Testis (tissue), 3 donors: ENCODE measurements around the gene ARL5C. TPM values are rescaled to one million over a fixed set of nuclear protein-coding genes. Genes with fewer than 3 reads are reported as not detected.

Experiments
- DNase-seq: peaks from one replicate; pipeline ENCODE4 v3.0.0-alpha.2; 2019
- H3K27ac ChIP-seq, 2 donors: fragments of 200-600 bp; sonication (generic); one replicate each; pipeline ENCODE4 v1.5.1; 2019
- H3K27me3 ChIP-seq: fragments of 200-600 bp; sonication (generic); one replicate; pipeline ENCODE4 v1.5.1; 2019
- H3K36me3 ChIP-seq: fragments of 200-600 bp; sonication (generic); one replicate; pipeline ENCODE4 v1.5.1; 2017; ENCODE audit warnings: low read depth; ENCODE audit errors: missing control alignments
- H3K4me1 ChIP-seq: fragments of 200-600 bp; sonication (generic); one replicate; pipeline ENCODE4 v1.5.1; 2019
- H3K4me3 ChIP-seq, 2 donors: fragments of 200-600 bp; sonication (generic); one replicate each; pipeline ENCODE4 v1.5.1; 2017 to 2019
- H3K9me3 ChIP-seq: fragments of 200-600 bp; sonication (generic); one replicate; pipeline ENCODE4 v1.5.1; 2017
- CTCF ChIP-seq, 3 experiments: fragments of 450-650 bp in 2 of 3; fragments of 200-600 bp in 1 of 3; sonication (generic) in 1 of 3; IDR thresholded peaks; one replicate each; pipeline ENCODE4 v1.5.1; 2016 to 2019; ENCODE audit warnings: antibody characterized with exemption in 3 of 3, mild to moderate bottlenecking in 2 of 3, moderate library complexity in 1 of 3
- POLR2A ChIP-seq: fragments of 450-650 bp; IDR thresholded peaks from one replicate; pipeline ENCODE4 v1.6.1; 2017; ENCODE audit warnings: antibody characterized with exemption, mild to moderate bottlenecking, moderate library complexity
- WGBS, 2 donors: methylation state at CpG; one replicate each; pipeline ENCODE4 v1.1.5; 2018; 5-methylcytosine and 5-hydroxymethylcytosine counted together
- intact Hi-C: fragments of 100-400 bp; cut with DNase I; formaldehyde crosslinking; loops from one replicate; pipeline ENCODE4 v1.15.1; 2023; ENCODE audit warnings: low total_unique reads
- polyA plus RNA-seq: library from polyadenylated mRNA; stranded (reverse); fragments of 350-450 nt; fragmentation: Illumina TruSeq; extraction: RNeasy Lipid Tissue Mini Kit (QIAGEN cat#74804); gene quantifications from one replicate; pipeline ENCODE4 v1.2.3, GENCODE V29; 2014; ENCODE audit warnings: low read depth, low replicate concordance; ENCODE audit not compliant: insufficient read depth
- total RNA-seq, 2 donors: library from RNA; depleted of rRNA; stranded (reverse); fragments of >200 nt; gene quantifications; one replicate each; pipeline ENCODE4 v1.2.3, GENCODE V29; 2016

The ARL5C gene
- total and polyA plus RNA-seq, 3 donors from 2014 or later, result not detected

- peaks cover 21% of the 10 kb centered on the region for H3K4me1 ChIP-seq
- H3K27me3 ChIP-seq, result no peaks in the 10 kb centered on the region
- DNase-seq, result no peak
- 77 to 81% methylated on average over 8 of the region's 8 CpGs for WGBS, 2 donors
- TF ChIP-seq CTCF (IDR thresholded peaks at IDR 0.05), result no peak
- no peak for TF ChIP-seq POLR2A
- no peak overlapping the region for H3K27ac ChIP-seq
- no peaks in the 10 kb centered on the region for H3K36me3 ChIP-seq
- intact Hi-C loops, result no loop called here
- H3K4me3 ChIP-seq, result no peak overlapping the region
- no peaks in the 10 kb centered on the region for H3K9me3 ChIP-seq
Measured at GRCh38 chr17:39204245-39204644, 38.3 kb upstream of the ARL5C start.

GRCh38 chr17:39200957-39201510, 35.1 kb upstream of the ARL5C start:
- H3K9me3 ChIP-seq, result no peaks in the 10 kb centered on the region
- peak overlapping the region; percentile 97 for H3K27ac ChIP-seq
- intact Hi-C loops, result no loop called here
- TF ChIP-seq POLR2A, result no peak
- TF ChIP-seq CTCF (IDR thresholded peaks at IDR 0.05), result no peak
- peaks cover 28% of the 10 kb centered on the region for H3K4me1 ChIP-seq
- no peaks in the 10 kb centered on the region for H3K27me3 ChIP-seq
- H3K4me3 ChIP-seq, result peak overlapping the region; percentile 83 to 92
- no peaks in the 10 kb centered on the region for H3K36me3 ChIP-seq
- 23 to 31% methylated on average over 11 of the region's 11 CpGs for WGBS, 2 donors
- DNase-seq, result no peak

- DNase-seq, result peak; percentile 85
- H3K4me3 ChIP-seq, result peak within 1 kb of the TSS; percentile 83 to 92
- H3K27me3 ChIP-seq, result no peaks in the 10 kb centered on the region
- intact Hi-C loops, result no loop called here
- H3K36me3 ChIP-seq, result no peaks in the 10 kb centered on the region
- H3K4me1 ChIP-seq, result peaks cover 34% of the 10 kb centered on the region
- TF ChIP-seq POLR2A (no peak), CTCF (IDR thresholded peaks at IDR 0.05) (peak in 1 of 3 experiments; percentile 28)
- no peaks in the 10 kb centered on the region for H3K9me3 ChIP-seq
- 0% methylated on average over 32 to 51 of the region's 52 CpGs for WGBS, 2 donors
- H3K27ac ChIP-seq, result peak within 1 kb of the TSS; percentile 97
Measured at GRCh38 chr17:39200070-39200879, 34.3 kb upstream of the ARL5C start, which contains the start of gene RPL19. RPL19 (plus strand) TSS chr17:39200283; CDS start chr17:39200345, 62 bp downstream.

GRCh38 chr17:39199820-39200069, 33.8 kb upstream of the ARL5C start:
- intact Hi-C loops, result no loop called here
- H3K36me3 ChIP-seq, result no peaks in the 10 kb centered on the region
- peak in 1 of 3 experiments; percentile 18 for TF ChIP-seq CTCF (IDR thresholded peaks at IDR 0.05)
- no peak for TF ChIP-seq POLR2A
- 0 to 1% methylated on average over 10 of the region's 10 CpGs for WGBS, 2 donors
- peak; percentile 94 for DNase-seq
- peaks cover 39% of the 10 kb centered on the region for H3K4me1 ChIP-seq
- no peaks in the 10 kb centered on the region for H3K27me3 ChIP-seq
- H3K9me3 ChIP-seq, result no peaks in the 10 kb centered on the region
- H3K4me3 ChIP-seq, result peak overlapping the region; percentile 83 to 92
- H3K27ac ChIP-seq, result peak overlapping the region; percentile 97

- H3K27ac ChIP-seq, result no peak overlapping the region
- H3K27me3 ChIP-seq, result no peaks in the 10 kb centered on the region
- TF ChIP-seq POLR2A (no peak), CTCF (IDR thresholded peaks at IDR 0.05) (no peak)
- intact Hi-C loops, result no loop called here
- peak overlapping the region; percentile 67 to 74 for H3K4me3 ChIP-seq
- WGBS, 2 donors, result 30 to 69% methylated on average over 4 of the region's 4 CpGs
- H3K9me3 ChIP-seq, result no peaks in the 10 kb centered on the region
- no peaks in the 10 kb centered on the region for H3K36me3 ChIP-seq
- peaks cover 43% of the 10 kb centered on the region for H3K4me1 ChIP-seq
- no peak for DNase-seq
Measured at GRCh38 chr17:39198186-39198566, 32.2 kb upstream of the ARL5C start.
